Measurements from ENCODE around the gene DOK3. TPM values are rescaled to one million over a fixed set of nuclear protein-coding genes. Genes with fewer than 3 reads are reported as not detected.

The DOK3 gene
- total and polyA plus RNA-seq, 12 donors = 0.74 to 11.4 (median 2.3) TPM

- Histone ChIP-seq H3K27me3 (peaks cover 0 to 21% (median 0%) of the 10 kb centered on the region in 7 donors), H3K27ac (peak overlapping the region in 7 of 10 donors; percentile 39 to 80 (median 75)), H3K4me1 (peaks cover 10 to 62% (median 46%) of the 10 kb centered on the region in 9 donors), H3K9me3 (no peaks in the 10 kb centered on the region), H3K36me3 (peaks cover 0 to 40% (median 13%) of the 10 kb centered on the region in 9 donors), H3K4me3 (no peak overlapping the region)
- peak; percentile 64 to 82 for DNase-seq
- 69 to 82% methylated on average over 23 to 24 of the region's 24 CpGs for WGBS, 2 donors
- intact Hi-C loops (cut with DNase I) = loop anchor here in 8 of 10 donors (1.0 to 10.0 kb wide), 8 partner anchors 40 to 342 kb away; partner anchors contain the start of genes MXD3 (in 2 of the 8) and PDLIM7 (in 2 of the 8)
- peak; percentile 28 to 61 (median 53) for TF ChIP-seq CTCF (IDR thresholded peaks at IDR 0.05)
- ATAC-seq = peak; percentile 22 to 52 (median 43)
Measured at GRCh38 chr5:177456976-177457851, 52.4 kb downstream of the DOK3 start.

- Histone ChIP-seq H3K9me3 (no peaks in the 10 kb centered on the region), H3K4me1 (peaks cover 10 to 56% (median 40%) of the 10 kb centered on the region in 9 donors), H3K27me3 (peaks cover 0 to 21% (median 0%) of the 10 kb centered on the region in 7 donors), H3K4me3 (peak overlapping the region in 5 of 10 donors; percentile 62 to 84 (median 71)), H3K36me3 (peaks cover 0 to 40% (median 13%) of the 10 kb centered on the region in 9 donors), H3K27ac (peak overlapping the region in 8 of 10 donors; percentile 39 to 80 (median 72))
- intact Hi-C loops (cut with DNase I) = loop anchor here in 8 of 10 donors (1.0 to 10.0 kb wide), 8 partner anchors 40 to 342 kb away; partner anchors contain the start of genes MXD3 (in 2 of the 8) and PDLIM7 (in 2 of the 8)
- DNase-seq (no peak), ATAC-seq (no peak)
- peak in 4 of 9 donors; percentile 5 to 45 (median 21) for TF ChIP-seq CTCF (IDR thresholded peaks at IDR 0.05)
- 31 to 40% methylated on average over 12 of the region's 12 CpGs for WGBS, 2 donors
Measured at GRCh38 chr5:177456591-177456964, 53.0 kb downstream of the DOK3 start.

GRCh38 chr5:177455661-177456590 lies 53.7 kb downstream of the DOK3 start:
- peak; percentile 88 to 96 (median 94) for TF ChIP-seq CTCF (IDR thresholded peaks at IDR 0.05)
- Histone ChIP-seq H3K27me3 (peaks cover 0 to 23% (median 0%) of the 10 kb centered on the region in 7 donors), H3K27ac (peak overlapping the region in 9 of 10 donors; percentile 65 to 82 (median 75)), H3K9me3 (no peaks in the 10 kb centered on the region), H3K4me3 (peak overlapping the region; percentile 39 to 84 (median 63)), H3K36me3 (peaks cover 0 to 40% (median 13%) of the 10 kb centered on the region in 9 donors), H3K4me1 (peaks cover 10 to 52% (median 38%) of the 10 kb centered on the region in 9 donors)
- 1% methylated on average over 76 of the region's 76 CpGs for WGBS, 2 donors
- ATAC-seq (peak; percentile 52 to 84 (median 70)), DNase-seq (peak; percentile 93)
- intact Hi-C loops (cut with DNase I) = loop anchor here (1.0 to 10.0 kb wide), 14 partner anchors 31 to 341 kb away; partner anchors contain the start of genes PDLIM7 (in 3 of the 10) and MXD3 (in 2 of the 10)

Data from heart right ventricle (tissue), 16 donors.